Kidney (tissue), 14 donors: ENCODE results near the gene CISTR. TPM values are rescaled to one million over a fixed set of nuclear protein-coding genes. Genes with fewer than 3 reads are reported as not detected.

Experiments used
- DNase-seq, 5 donors: peaks; one replicate each; pipeline ENCODE4 v3.0.0-alpha.2; 2013 to 2020
- FAIRE-seq: peaks from 2 replicates; lab custom pipeline; 2012; peaks lifted over from hg19 to GRCh38; lab: Jason Lieb, UNC
- H3K27ac ChIP-seq, 2 donors: one replicate each; pipeline ENCODE4 v1.7.0; 2013; ENCODE audit warnings: low read depth in 2 of 2, low read length in 2 of 2, inconsistent platforms in 1 of 2
- H3K27me3 ChIP-seq: one replicate; pipeline ENCODE4 v1.7.1; 2013; ENCODE audit warnings: low read length, inconsistent platforms; ENCODE audit not compliant: control insufficient read depth, insufficient read depth
- H3K36me3 ChIP-seq, 3 donors: one replicate each; pipeline versions ENCODE4 v1.7.0 to v1.7.1; 2013; ENCODE audit warnings: low read length in 3 of 3, control low read depth in 1 of 3, inconsistent platforms in 1 of 3; ENCODE audit not compliant: insufficient read depth in 3 of 3, control insufficient read depth in 2 of 3
- H3K4me1 ChIP-seq, 3 donors: one replicate each; pipeline versions ENCODE4 v1.7.0 to v1.7.1; 2013; ENCODE audit warnings: low read length in 3 of 3, inconsistent platforms in 1 of 3, low read depth in 1 of 3; ENCODE audit not compliant: control insufficient read depth in 2 of 3, insufficient read depth in 2 of 3
- H3K4me3 ChIP-seq, 3 donors: one replicate each; pipeline versions ENCODE4 v1.7.0 to v1.8.1; 2013; ENCODE audit warnings: low read length in 3 of 3, control low read depth in 1 of 3, inconsistent platforms in 1 of 3
- H3K9ac ChIP-seq, 3 donors: one replicate each; pipeline versions ENCODE4 v1.7.0 to v1.7.1; 2013; ENCODE audit warnings: low read length in 3 of 3, control low read depth in 1 of 3, inconsistent platforms in 1 of 3
- H3K9me3 ChIP-seq, 3 donors: one replicate each; pipeline versions ENCODE4 v1.7.0 to v1.7.1; 2013; ENCODE audit warnings: low read length in 3 of 3, control low read depth in 1 of 3, inconsistent platforms in 1 of 3; ENCODE audit not compliant: control insufficient read depth in 2 of 3, insufficient read depth in 1 of 3
- intact Hi-C: fragments of 100-400 bp; cut with DNase I; formaldehyde crosslinking; loops from one replicate; pipeline ENCODE4 v1.11.1; 2022
- polyA plus RNA-seq: library from polyadenylated mRNA; stranded (reverse); fragments of 350-450 nt; fragmentation: Illumina TruSeq; extraction: RNeasy Lipid Tissue Mini Kit (QIAGEN cat#74804); gene quantifications from one replicate; pipeline ENCODE4 v1.2.3, GENCODE V29; 2014; ENCODE audit warnings: low read depth, low replicate concordance; ENCODE audit not compliant: insufficient read depth
- total RNA-seq: library from RNA; stranded (reverse); fragmentation: NEBNext Ultra II Directional; extraction: Animal tissue kit (Norgen Biotek cat#: 25700); gene quantifications from one replicate; pipeline ENCODE4 v1.2.1, GENCODE V29; 2021
- TF ChIP-seq, protein P1 (sequence below): IDR thresholded peaks from 3 replicates; pipeline ENCODE4 v1.5.1; 2012; ENCODE audit warnings: mild to moderate bottlenecking, moderate library complexity, borderline replicate concordance; ENCODE audit not compliant: insufficient read depth; ENCODE audit errors: extremely low read depth
- donor health status: control.
- donor health status: control.
- donor health status: control.
- donor health status: control.
- donor health status: control.
- donor health status: DM: yes; HTN: yes; CAD: no.
- donor health status: Normal renal cell carcinoma (clear cell type).

CISTR gene
- total and polyA plus RNA-seq, 2 donors from 2014 or later = not detected

DNA sequence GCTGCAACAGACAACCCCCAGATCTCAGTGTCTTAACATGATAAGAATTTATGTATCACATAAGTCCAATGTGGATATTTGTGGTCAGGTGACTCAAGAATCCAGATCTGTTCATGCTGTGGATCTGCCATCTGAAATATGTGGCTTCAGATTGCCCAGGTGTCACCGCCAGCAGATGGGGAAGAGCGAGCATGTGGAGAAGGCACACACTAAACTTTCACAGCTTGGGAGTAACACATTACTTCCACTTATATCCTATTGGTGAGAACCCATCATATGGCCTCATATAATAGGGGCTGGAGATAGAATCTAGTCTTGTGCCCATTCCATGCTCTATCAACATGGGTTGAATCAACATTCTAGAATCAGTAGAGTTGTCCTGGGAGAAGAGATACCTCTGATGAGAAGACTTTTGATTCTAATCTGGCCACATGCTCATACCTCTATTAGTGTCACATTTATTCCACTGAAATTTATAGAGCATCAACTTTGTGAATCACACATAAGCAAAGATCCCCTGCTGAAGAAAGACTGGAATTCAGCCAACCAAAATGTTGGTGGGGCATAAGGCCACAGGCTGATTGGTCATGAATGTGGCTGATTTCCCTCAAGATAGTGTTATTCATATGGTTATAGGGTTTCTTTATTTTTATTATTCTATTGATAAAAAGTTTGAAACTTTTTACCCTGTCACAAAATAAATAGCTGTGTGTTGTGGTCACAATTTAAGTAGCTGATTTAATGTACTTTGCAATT lies 18.6 kb downstream of the CISTR start:
- H3K27ac ChIP-seq = no peak overlapping the region
- no peak for DNase-seq
- H3K4me3 ChIP-seq = no peak overlapping the region
- peaks cover 5% of the 10 kb centered on the region for H3K27me3 ChIP-seq
- H3K9me3 ChIP-seq = no peaks in the 10 kb centered on the region
- H3K36me3 ChIP-seq = no peaks in the 10 kb centered on the region
- no peak for FAIRE-seq
- H3K9ac ChIP-seq = no peak overlapping the region
- H3K4me1 ChIP-seq = peaks cover 0 to 1% (median 0%) of the 10 kb centered on the region in 3 donors
- TF ChIP-seq, protein P1, sequence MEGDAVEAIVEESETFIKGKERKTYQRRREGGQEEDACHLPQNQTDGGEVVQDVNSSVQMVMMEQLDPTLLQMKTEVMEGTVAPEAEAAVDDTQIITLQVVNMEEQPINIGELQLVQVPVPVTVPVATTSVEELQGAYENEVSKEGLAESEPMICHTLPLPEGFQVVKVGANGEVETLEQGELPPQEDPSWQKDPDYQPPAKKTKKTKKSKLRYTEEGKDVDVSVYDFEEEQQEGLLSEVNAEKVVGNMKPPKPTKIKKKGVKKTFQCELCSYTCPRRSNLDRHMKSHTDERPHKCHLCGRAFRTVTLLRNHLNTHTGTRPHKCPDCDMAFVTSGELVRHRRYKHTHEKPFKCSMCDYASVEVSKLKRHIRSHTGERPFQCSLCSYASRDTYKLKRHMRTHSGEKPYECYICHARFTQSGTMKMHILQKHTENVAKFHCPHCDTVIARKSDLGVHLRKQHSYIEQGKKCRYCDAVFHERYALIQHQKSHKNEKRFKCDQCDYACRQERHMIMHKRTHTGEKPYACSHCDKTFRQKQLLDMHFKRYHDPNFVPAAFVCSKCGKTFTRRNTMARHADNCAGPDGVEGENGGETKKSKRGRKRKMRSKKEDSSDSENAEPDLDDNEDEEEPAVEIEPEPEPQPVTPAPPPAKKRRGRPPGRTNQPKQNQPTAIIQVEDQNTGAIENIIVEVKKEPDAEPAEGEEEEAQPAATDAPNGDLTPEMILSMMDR = no peak
- intact Hi-C loops = no loop called here

DNA sequence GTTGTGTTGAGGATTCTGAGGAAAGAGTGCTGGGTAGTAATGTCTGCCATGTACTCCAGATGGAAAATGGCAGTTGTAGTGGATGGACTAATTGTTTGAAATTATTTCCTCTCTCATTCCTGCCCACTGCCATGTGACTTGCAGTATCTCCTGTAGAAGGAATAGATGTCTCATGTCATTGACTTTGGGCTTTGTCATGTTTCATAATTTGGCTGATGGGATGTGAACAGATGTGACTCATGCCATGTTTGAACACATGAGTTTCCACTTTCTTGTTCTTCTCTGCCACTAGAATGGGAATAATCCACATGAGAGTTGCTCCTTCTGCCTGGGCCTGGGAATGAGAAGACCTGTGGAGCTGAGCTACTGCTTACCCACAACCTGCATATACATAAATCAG lies 22.1 kb downstream of the CISTR start:
- no peaks in the 10 kb centered on the region for H3K9me3 ChIP-seq
- H3K9ac ChIP-seq = no peak overlapping the region
- intact Hi-C loops = no loop called here
- no peak overlapping the region for H3K4me3 ChIP-seq
- peaks cover 4 to 7% (median 5%) of the 10 kb centered on the region in 3 donors for H3K36me3 ChIP-seq
- TF ChIP-seq, protein P1 = no peak
- peaks cover 4 to 10% (median 4%) of the 10 kb centered on the region in 3 donors for H3K4me1 ChIP-seq
- no peak overlapping the region for H3K27ac ChIP-seq
- H3K27me3 ChIP-seq = no peaks in the 10 kb centered on the region
- FAIRE-seq = no peak
- DNase-seq = no peak

- Histone ChIP-seq H3K36me3 (peaks cover 7 to 14% (median 8%) of the 10 kb centered on the region in 3 donors), H3K27ac (no peak overlapping the region), H3K9me3 (no peaks in the 10 kb centered on the region), H3K27me3 (no peaks in the 10 kb centered on the region), H3K4me3 (peak overlapping the region in 1 of 3 donors; percentile 98), H3K4me1 (peaks cover 4 to 10% (median 4%) of the 10 kb centered on the region in 3 donors), H3K9ac (no peak overlapping the region)
- no peak for DNase-seq
- TF ChIP-seq, protein P1 = no peak
- FAIRE-seq = no peak
- intact Hi-C loops = no loop called here
Observed at GRCh38 chr12:53728206-53728605, 23.6 kb downstream of the CISTR start.
